Ovary (tissue), 10 donors: ENCODE data around the gene C16orf87. TPM values are rescaled to one million over a fixed set of nuclear protein-coding genes. Genes with fewer than 3 reads are reported as not detected.
"Not testable (repeated sequence)": the region's sequence is repeated elsewhere in the genome, so short reads cannot be mapped to it uniquely, and the experiment has no call there.

Experiments
- DNase-seq, 5 donors: peaks; one replicate each; pipeline ENCODE4 v3.0.0-alpha.2; 2019 to 2020
- H3K27ac ChIP-seq, 2 donors: fragments of 200-600 bp; one replicate each; pipeline versions ENCODE4 v1.5.1 to v1.8.0; 2019 to 2022
- H3K27me3 ChIP-seq: fragments of 200-600 bp; one replicate; pipeline ENCODE4 v1.8.0; 2022
- H3K36me3 ChIP-seq: fragments of 200-600 bp; sonication (generic); one replicate; pipeline ENCODE4 v1.5.1; 2019
- H3K4me1 ChIP-seq: one replicate; pipeline ENCODE4 v1.8.1; 2013; ENCODE audit warnings: mild to moderate bottlenecking, moderate library complexity; ENCODE audit not compliant: insufficient read depth
- H3K4me3 ChIP-seq: fragments of 200-600 bp; sonication (generic); one replicate; pipeline ENCODE4 v1.5.1; 2017
- H3K9me3 ChIP-seq, 2 donors: fragments of 200-600 bp in 1 of 2; sonication (generic) in 1 of 2; one replicate each; pipeline versions ENCODE4 v1.5.1 to v1.8.1; 2013 to 2019; ENCODE audit warnings: mild to moderate bottlenecking in 1 of 2, moderate library complexity in 1 of 2
- CTCF ChIP-seq, 3 donors: fragments of 450-650 bp in 2 of 3; fragments of 200-600 bp in 1 of 3; IDR thresholded peaks; one replicate each; pipeline versions ENCODE4 v1.5.1 to v1.8.0; 2016 to 2022; ENCODE audit warnings: antibody characterized with exemption in 3 of 3, mild to moderate bottlenecking in 1 of 3
- EP300 ChIP-seq: sonication (generic); formaldehyde crosslinking; IDR thresholded peaks from one replicate; pipeline ENCODE4 v1.6.1; 2017; ENCODE audit warnings: antibody characterized with exemption
- POLR2A ChIP-seq: fragments of 450-650 bp; IDR thresholded peaks from one replicate; pipeline ENCODE4 v1.6.1; 2017; ENCODE audit warnings: antibody characterized with exemption, mild to moderate bottlenecking, moderate library complexity
- WGBS, 3 donors: extraction: QIAGEN DNeasy Blood & Tissue Kit in 1 of 3; methylation state at CpG; one replicate each; pipeline versions ENCODE4 v1.1.5 to v1.1.7; 2013 to 2017; 5-methylcytosine and 5-hydroxymethylcytosine counted together
- intact Hi-C, 4 donors: fragments of 100-400 bp; cut with DNase I; formaldehyde crosslinking; loops; one replicate each; pipeline versions ENCODE4 v1.11.0 to v1.15.1; 2022 to 2023
- long read RNA-seq, 3 donors: library from polyadenylated mRNA in 2 of 3; unstranded in 2 of 3; transcript quantifications; one replicate each; pipeline ENCODE4 v2.0.0 and lab custom pipeline, GENCODE V29; 2021 to 2026
- polyA plus RNA-seq, 2 donors: library from polyadenylated mRNA; stranded (reverse); fragments of 200-250 nt in 1 of 2; fragments of 350-450 nt in 1 of 2; fragmentation: Illumina TruSeq in 1 of 2; extraction: RNeasy Lipid Tissue Mini Kit (QIAGEN cat#74804) in 1 of 2; gene quantifications; one replicate each; pipeline ENCODE4 v1.2.3, GENCODE V29; 2013 to 2014
- total RNA-seq, 7 donors: library from RNA; depleted of rRNA in 2 of 7; stranded (reverse); fragments of >200 nt in 2 of 7; fragmentation: NEBNext Ultra II Directional in 3 of 7; extraction: Animal tissue kit (Norgen Biotek cat#: 25700) in 3 of 7; gene quantifications; one replicate each; pipeline versions ENCODE4 v1.1.0 to v1.2.4, GENCODE V29; 2016 to 2023
- donor health status: DM: no; HTN: no; CAD: no; lungs with moderate emphysema.
- donor health status: DM: no; HTN: no; CAD: no.
- donor health status: Bipolar disorder and iron deficiency.
- donor health status: DM: yes; HTN: yes; CAD: no.
- donor health status: DM: no; HTN: no; CAD: no.
- donor health status: DM: yes; HTN: yes; CAD: no.

C16orf87 gene, protein sequence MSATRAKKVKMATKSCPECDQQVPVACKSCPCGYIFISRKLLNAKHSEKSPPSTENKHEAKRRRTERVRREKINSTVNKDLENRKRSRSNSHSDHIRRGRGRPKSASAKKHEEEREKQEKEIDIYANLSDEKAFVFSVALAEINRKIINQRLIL
- total RNA-seq (1 to 10 TPM; 4.5 to 5.7 (median 5.1) TPM), polyA plus RNA-seq (1 to 10 TPM; 4.0 to 7.6 TPM)
- long read RNA-seq, donor 1, full-length matches to known transcripts, result 11 of 11 reads
- long read RNA-seq, donor 1, partial matches to known transcripts, result 0 of 11 reads
- long read RNA-seq, donor 1, other reads (novel, unspliced or antisense), result 0 of 11 reads
- long read RNA-seq, donor 2, full-length matches to known transcripts, result 8 of 8 reads
- long read RNA-seq, donor 2, partial matches to known transcripts, result 0 of 8 reads
- long read RNA-seq, donor 2, other reads (novel, unspliced or antisense), result 0 of 8 reads
- long read RNA-seq, donor 3, full-length matches to known transcripts, result 7 of 8 reads
- long read RNA-seq, donor 3, partial matches to known transcripts, result 0 of 8 reads
- long read RNA-seq, donor 3, other reads (novel, unspliced or antisense), result 1 of 8 reads

DNA sequence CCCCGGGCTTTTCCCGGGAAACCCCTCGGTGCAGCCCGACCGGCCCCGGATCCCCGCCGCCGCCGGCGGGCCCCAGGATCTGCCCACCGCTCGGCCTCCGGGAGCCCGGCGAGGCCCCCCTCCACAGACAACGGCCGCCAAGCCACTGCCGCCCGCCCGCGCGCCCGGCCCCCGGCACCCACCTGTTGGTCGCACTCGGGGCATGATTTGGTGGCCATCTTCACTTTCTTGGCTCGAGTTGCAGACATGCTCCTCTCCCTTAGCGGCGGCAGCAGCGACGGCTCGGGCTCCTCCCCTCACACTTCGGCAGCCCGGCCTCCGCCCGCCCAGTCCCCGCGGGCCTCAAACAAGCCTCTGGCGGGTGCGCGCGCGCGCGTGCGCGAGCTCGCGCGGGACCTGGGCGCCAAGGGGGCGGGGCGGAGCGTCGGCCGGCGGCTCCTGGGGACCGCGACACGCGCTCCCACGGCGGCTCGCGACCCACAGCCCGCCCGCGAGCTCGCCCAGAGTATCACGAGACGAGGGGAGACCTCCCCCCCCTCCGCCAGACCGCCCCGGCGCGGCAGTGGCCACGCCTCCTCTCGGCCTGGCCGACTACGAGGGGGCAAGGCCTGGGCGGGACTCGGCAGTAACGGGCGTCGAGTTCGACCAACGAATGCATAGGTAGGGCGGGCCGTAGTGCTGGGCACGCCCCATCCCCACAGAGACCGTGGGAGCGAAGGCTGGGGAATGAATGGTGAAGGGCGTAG lies at the start of gene C16orf87:
C16orf87 (minus strand) TSS at position 279 of the 746 bp plus-strand sequence; CDS start at position 248, 31 bp downstream.
- Histone ChIP-seq H3K27ac (peak within 1 kb of the TSS; percentile 72 to 91), H3K9me3 (no peaks in the 10 kb centered on the region), H3K27me3 (no peaks in the 10 kb centered on the region), H3K4me1 (no peaks in the 10 kb centered on the region), H3K36me3 (no peaks in the 10 kb centered on the region), H3K4me3 (peak within 1 kb of the TSS; percentile 49)
- DNase-seq, result peak; percentile 89 to 94 (median 92)
- TF ChIP-seq POLR2A (peak; percentile 11), EP300 (no peak), CTCF (IDR thresholded peaks at IDR 0.05) (no peak)
- WGBS, 3 donors, result 0 to 1% (median 0%) methylated on average over 35 to 94 of the region's 94 CpGs
- intact Hi-C loops, result no loop called here

GRCh38 chr16:46875243-46875642 lies 44.3 kb upstream of the C16orf87 start:
- intact Hi-C loops, result loop anchor here in 1 of 4 donors (1.0 kb wide), 1 partner anchor 43 kb away; no protein-coding TSS in a partner anchor
- Histone ChIP-seq H3K4me1 (peaks cover 5% of the 10 kb centered on the region), H3K27me3 (no peaks in the 10 kb centered on the region), H3K9me3 (no peaks in the 10 kb centered on the region), H3K27ac (no peak overlapping the region), H3K36me3 (no peaks in the 10 kb centered on the region), H3K4me3 (no peak overlapping the region)
- WGBS, 3 donors, result 83 to 92% (median 90%) methylated on average over 8 of the region's 8 CpGs
- DNase-seq, result no peak
- TF ChIP-seq CTCF (IDR thresholded peaks at IDR 0.05) (no peak), EP300 (no peak), POLR2A (no peak)

GRCh38 chr16:46873201-46873600 lies 42.2 kb upstream of the C16orf87 start:
- no peak overlapping the region for H3K4me3 ChIP-seq
- DNase-seq, result no peak
- no peaks in the 10 kb centered on the region for H3K27me3 ChIP-seq
- intact Hi-C loops, result no loop called here
- peaks cover 5% of the 10 kb centered on the region for H3K4me1 ChIP-seq
- H3K36me3 ChIP-seq, result no peaks in the 10 kb centered on the region
- WGBS, 3 donors, result 77 to 85% (median 79%) methylated on average over 3 of the region's 3 CpGs
- no peaks in the 10 kb centered on the region for H3K9me3 ChIP-seq
- TF ChIP-seq POLR2A (no peak), CTCF (IDR thresholded peaks at IDR 0.05) (no peak), EP300 (no peak)
- no peak overlapping the region for H3K27ac ChIP-seq

GRCh38 chr16:46871597-46871996 lies 40.6 kb upstream of the C16orf87 start:
- TF ChIP-seq CTCF (IDR thresholded peaks at IDR 0.05), result no peak
- no peak for TF ChIP-seq EP300
- TF ChIP-seq POLR2A, result no peak
- Histone ChIP-seq H3K4me1 (peaks cover 5% of the 10 kb centered on the region), H3K27ac (no peak overlapping the region), H3K9me3 (no peaks in the 10 kb centered on the region), H3K36me3 (no peaks in the 10 kb centered on the region), H3K4me3 (no peak overlapping the region), H3K27me3 (no peaks in the 10 kb centered on the region)
- intact Hi-C loops, result no loop called here
- no peak for DNase-seq
- WGBS, 3 donors, result 82 to 85% (median 83%) methylated on average over 8 of the region's 8 CpGs

DNA sequence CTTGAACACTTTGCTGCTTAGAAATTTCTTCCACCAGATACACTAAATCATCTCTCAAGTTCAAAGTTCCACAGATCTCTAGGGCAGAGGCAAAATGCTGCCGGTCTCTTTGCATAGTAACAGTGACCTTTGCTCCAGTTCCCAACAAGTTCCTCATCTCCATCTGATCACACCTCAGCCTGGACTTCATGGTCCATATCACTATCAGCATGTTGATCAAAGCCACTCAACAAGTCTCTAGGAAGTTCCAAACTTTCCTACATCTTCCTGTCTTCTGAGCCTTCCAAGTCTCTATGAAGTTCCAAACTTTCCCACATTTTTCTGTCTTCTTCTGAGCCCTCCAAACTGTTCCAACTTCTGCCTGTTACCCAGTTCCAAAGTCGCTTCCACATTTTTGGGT lies 37.9 kb upstream of the C16orf87 start:
- 76 to 81% (median 78%) methylated on average over 2 of the region's 2 CpGs for WGBS, 3 donors
- H3K36me3 ChIP-seq, H3K27me3 ChIP-seq, H3K4me3 ChIP-seq, H3K9me3 ChIP-seq, DNase-seq, H3K4me1 ChIP-seq, H3K27ac ChIP-seq, intact Hi-C loops: not testable (repeated sequence)

GRCh38 chr16:46867486-46867885 lies 36.5 kb upstream of the C16orf87 start:
- H3K27ac ChIP-seq, H3K9me3 ChIP-seq, H3K27me3 ChIP-seq, H3K4me1 ChIP-seq, DNase-seq, intact Hi-C loops, H3K4me3 ChIP-seq, H3K36me3 ChIP-seq: not testable (repeated sequence)
- 92 to 100% (median 97%) methylated on average over 2 of the region's 2 CpGs for WGBS, 3 donors
